K562 (cell line): ENCODE data around the gene CDNF.

Experiments
- POLR2A ChIP-seq: fragments of 450-650 bp; conservative IDR thresholded peaks from 2 replicates; pipeline ENCODE4 v1.6.1; 2016
- RB1 ChIP-seq: fragments of 450-650 bp; IDR thresholded peaks from 2 replicates; pipeline ENCODE4 v1.6.1; 2017; ENCODE audit warnings: low read depth, mild to moderate bottlenecking
- TCF7 ChIP-seq: sonication (generic); IDR thresholded peaks from 2 replicates; pipeline ENCODE4 v1.6.1; 2016; ENCODE audit warnings: antibody characterized with exemption, borderline replicate concordance
- TEAD1 ChIP-seq, 2 experiments: fragments of 450-650 bp in 1 of 2; sonication (generic) in 1 of 2; formaldehyde crosslinking; IDR thresholded peaks; 2 replicates each; pipeline versions ENCODE4 v1.4.0 to v1.8.0; 2020 to 2022; ENCODE audit warnings: mild to moderate bottlenecking in 2 of 2, missing genetic modification reagents in 1 of 2

GRCh38 chr10:14879124-14879927 lies 41.5 kb upstream of the CDNF start:
- TF ChIP-seq POLR2A (no peak), TCF7 (no peak), RB1 (no peak), TEAD1 (CRISPR knock-in tag; IDR thresholded peaks at IDR 0.05) (no peak)
